Upper lobe of right lung (tissue), 1 donor: ENCODE data around the gene RHCG. TPM values are rescaled to one million over a fixed set of nuclear protein-coding genes. Genes with fewer than 3 reads are reported as not detected.

Source experiments
- ATAC-seq: fragments of 200-7000 bp; cut with Tn5 transposase; one replicate; pipeline ENCODE4 v1.9.1; 2020; ENCODE audit warnings: mild to moderate bottlenecking, moderate library complexity
- DNase-seq: peaks from one replicate; pipeline ENCODE4 v3.0.0-alpha.2; 2020
- H3K27ac ChIP-seq: fragments of 200-600 bp; one replicate; pipeline ENCODE4 v1.8.0; 2022
- H3K27me3 ChIP-seq: fragments of 200-600 bp; one replicate; pipeline ENCODE4 v1.8.0; 2022; ENCODE audit warnings: mild to moderate bottlenecking
- H3K36me3 ChIP-seq: fragments of 200-600 bp; one replicate; pipeline ENCODE4 v1.8.0; 2022
- H3K4me1 ChIP-seq: fragments of 200-600 bp; one replicate; pipeline ENCODE4 v1.8.0; 2022
- H3K4me3 ChIP-seq: fragments of 200-600 bp; one replicate; pipeline ENCODE4 v1.8.0; 2022; ENCODE audit warnings: mild to moderate bottlenecking
- H3K9me3 ChIP-seq: fragments of 200-600 bp; one replicate; pipeline ENCODE4 v1.8.0; 2022
- intact Hi-C: fragments of 100-400 bp; cut with DNase I; formaldehyde crosslinking; loops from one replicate; pipeline ENCODE4 v1.11.0; 2022
- total RNA-seq: library from RNA; stranded (reverse); fragmentation: NEBNext Ultra II Directional; extraction: Animal tissue kit (Norgen Biotek cat#: 25700); gene quantifications from one replicate; pipeline ENCODE4 v1.2.1, GENCODE V29; 2021
- TF ChIP-seq, protein P1 (sequence below): fragments of 200-600 bp; IDR thresholded peaks from one replicate; pipeline ENCODE4 v1.8.0; 2022; ENCODE audit warnings: antibody characterized with exemption
- donor health status: DM: no; HTN: yes; CAD: no; lungs with severe emphysema.

The RHCG gene
- total RNA-seq, 1 donor from 2014 or later: not detected

DNA sequence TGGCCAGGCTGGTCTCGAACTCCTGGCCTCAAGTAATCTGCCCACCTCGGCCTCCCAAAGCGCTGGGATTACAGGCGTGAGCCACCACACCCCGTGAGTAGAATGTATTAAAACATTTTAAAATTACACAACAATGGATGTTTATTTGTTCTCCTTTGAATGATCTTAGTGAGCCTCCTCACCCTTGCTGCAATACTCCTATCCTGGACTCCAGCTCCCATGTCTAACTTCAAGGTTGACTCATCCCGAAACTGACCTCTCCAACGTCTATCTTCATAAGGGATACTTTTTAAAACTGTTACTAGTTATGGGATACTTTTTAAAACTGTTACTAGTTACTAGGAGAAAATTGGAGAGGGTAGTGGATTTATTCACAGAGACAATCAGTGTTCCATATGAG, 17.8 kb upstream of the RHCG start:
- no peak for DNase-seq
- H3K36me3 ChIP-seq: no peaks in the 10 kb centered on the region
- ATAC-seq: no peak
- TF ChIP-seq, protein P1, sequence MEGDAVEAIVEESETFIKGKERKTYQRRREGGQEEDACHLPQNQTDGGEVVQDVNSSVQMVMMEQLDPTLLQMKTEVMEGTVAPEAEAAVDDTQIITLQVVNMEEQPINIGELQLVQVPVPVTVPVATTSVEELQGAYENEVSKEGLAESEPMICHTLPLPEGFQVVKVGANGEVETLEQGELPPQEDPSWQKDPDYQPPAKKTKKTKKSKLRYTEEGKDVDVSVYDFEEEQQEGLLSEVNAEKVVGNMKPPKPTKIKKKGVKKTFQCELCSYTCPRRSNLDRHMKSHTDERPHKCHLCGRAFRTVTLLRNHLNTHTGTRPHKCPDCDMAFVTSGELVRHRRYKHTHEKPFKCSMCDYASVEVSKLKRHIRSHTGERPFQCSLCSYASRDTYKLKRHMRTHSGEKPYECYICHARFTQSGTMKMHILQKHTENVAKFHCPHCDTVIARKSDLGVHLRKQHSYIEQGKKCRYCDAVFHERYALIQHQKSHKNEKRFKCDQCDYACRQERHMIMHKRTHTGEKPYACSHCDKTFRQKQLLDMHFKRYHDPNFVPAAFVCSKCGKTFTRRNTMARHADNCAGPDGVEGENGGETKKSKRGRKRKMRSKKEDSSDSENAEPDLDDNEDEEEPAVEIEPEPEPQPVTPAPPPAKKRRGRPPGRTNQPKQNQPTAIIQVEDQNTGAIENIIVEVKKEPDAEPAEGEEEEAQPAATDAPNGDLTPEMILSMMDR: no peak
- H3K27me3 ChIP-seq: peaks cover 9% of the 10 kb centered on the region
- no peak overlapping the region for H3K27ac ChIP-seq
- H3K9me3 ChIP-seq: no peaks in the 10 kb centered on the region
- intact Hi-C loops: no loop called here
- H3K4me3 ChIP-seq: no peak overlapping the region
- no peaks in the 10 kb centered on the region for H3K4me1 ChIP-seq

DNA sequence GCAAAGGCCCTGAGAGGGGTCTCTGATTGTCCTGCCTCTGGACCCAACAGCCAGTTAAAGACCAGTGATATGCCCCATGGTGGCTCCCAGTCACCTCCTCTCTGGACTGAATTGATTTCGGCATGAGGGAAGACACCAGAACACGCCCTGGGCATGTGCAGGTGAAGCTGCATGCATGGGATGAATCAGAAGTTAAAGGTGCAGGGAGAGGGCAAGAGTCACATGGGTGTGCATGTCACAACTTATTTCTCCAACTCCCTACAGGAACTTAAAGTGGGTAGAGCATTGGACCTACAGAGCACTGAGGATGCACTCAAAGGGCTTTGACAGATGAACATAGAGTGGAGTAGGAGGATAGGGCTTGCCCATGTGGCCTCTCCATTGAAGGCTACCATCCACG, 16.9 kb upstream of the RHCG start:
- no peaks in the 10 kb centered on the region for H3K36me3 ChIP-seq
- no peak overlapping the region for H3K27ac ChIP-seq
- DNase-seq: no peak
- H3K9me3 ChIP-seq: no peaks in the 10 kb centered on the region
- TF ChIP-seq, protein P1: no peak
- no peak overlapping the region for H3K4me3 ChIP-seq
- H3K4me1 ChIP-seq: no peaks in the 10 kb centered on the region
- intact Hi-C loops: no loop called here
- H3K27me3 ChIP-seq: peaks cover 9% of the 10 kb centered on the region
- no peak for ATAC-seq

DNA sequence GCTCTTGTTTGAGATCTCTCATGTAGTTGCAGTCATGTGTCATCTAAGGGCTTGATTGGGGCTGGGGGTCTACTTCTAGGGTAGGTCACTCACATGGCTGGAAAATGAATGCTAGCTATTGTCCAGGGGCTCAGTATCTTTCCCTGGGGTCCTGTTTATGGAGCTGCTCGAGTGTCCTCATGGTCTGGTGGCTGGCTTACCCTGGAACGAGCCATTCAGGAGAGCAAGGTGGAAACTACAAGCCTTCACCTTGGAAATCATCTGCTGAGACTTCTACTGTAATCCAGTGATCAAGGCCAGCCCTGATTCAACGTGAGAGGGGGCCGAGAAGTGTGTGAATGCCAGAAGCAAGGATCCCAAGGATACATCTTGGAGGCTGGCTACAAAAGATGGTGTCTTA, 16.2 kb upstream of the RHCG start:
- no peaks in the 10 kb centered on the region for H3K9me3 ChIP-seq
- TF ChIP-seq, protein P1: no peak
- no peaks in the 10 kb centered on the region for H3K4me1 ChIP-seq
- H3K4me3 ChIP-seq: no peak overlapping the region
- no peaks in the 10 kb centered on the region for H3K36me3 ChIP-seq
- DNase-seq (no peak), ATAC-seq (no peak)
- peaks cover 9% of the 10 kb centered on the region for H3K27me3 ChIP-seq
- no peak overlapping the region for H3K27ac ChIP-seq
- intact Hi-C loops: no loop called here

DNA sequence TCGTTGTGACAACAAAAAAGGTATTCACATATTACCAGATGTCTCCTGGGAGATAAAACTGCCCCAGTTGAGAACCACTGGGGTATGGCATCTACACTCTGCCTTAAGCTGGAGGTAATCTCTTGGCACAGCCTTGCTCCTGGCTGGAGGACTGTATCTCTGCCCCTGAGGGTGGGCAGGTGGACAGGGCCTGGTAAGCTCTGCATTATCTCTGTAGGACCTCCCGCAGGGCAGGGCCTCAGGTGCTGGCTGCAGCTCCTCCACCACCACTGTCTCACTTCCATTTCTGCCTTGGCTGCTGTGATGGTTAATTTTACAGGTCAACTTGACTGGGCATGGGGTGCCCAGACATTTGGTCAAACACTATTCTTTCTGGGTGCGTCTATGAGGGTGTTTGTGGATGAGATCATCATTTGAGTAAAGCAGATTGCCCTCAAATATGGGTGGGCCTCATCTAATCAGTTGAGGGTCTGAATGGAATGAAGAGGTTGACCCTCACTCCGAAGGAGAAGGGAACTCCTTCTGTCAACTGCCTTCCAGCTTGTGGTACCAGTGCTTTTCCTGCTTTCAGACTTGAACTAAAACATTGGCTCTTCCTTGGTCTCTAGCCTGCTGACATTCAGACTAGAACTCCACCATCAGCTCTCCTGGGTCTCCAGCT, 9.8 kb upstream of the RHCG start:
- DNase-seq (no peak), ATAC-seq (no peak)
- Histone ChIP-seq H3K27ac (no peak overlapping the region), H3K9me3 (no peaks in the 10 kb centered on the region), H3K27me3 (peaks cover 14% of the 10 kb centered on the region), H3K36me3 (no peaks in the 10 kb centered on the region), H3K4me1 (no peaks in the 10 kb centered on the region), H3K4me3 (no peak overlapping the region)
- intact Hi-C loops: no loop called here
- TF ChIP-seq, protein P1: no peak

DNA sequence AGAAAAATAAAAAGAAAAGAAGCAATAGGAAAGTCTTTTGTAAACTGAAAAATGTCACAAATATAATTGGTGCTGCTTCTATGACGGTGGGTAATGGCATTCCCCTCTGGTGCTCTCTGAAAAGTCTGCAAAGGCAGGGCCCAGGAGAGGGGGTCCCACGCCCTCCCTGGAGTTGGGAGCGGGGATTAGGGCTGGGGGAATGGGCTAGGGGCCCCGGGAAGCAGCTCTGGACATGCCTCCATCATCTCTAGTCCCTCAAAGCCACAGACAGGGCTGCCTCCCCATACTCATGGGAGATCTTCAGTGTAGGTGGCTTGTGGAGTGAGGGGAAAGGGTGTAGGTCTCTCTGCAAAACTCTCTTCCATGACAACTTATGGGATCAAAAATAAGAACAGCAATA, 7.8 kb upstream of the RHCG start:
- Histone ChIP-seq H3K36me3 (no peaks in the 10 kb centered on the region), H3K27me3 (peaks cover 27% of the 10 kb centered on the region), H3K27ac (no peak overlapping the region), H3K9me3 (no peaks in the 10 kb centered on the region), H3K4me3 (no peak overlapping the region), H3K4me1 (no peaks in the 10 kb centered on the region)
- no peak for DNase-seq
- intact Hi-C loops: no loop called here
- no peak for ATAC-seq
- TF ChIP-seq, protein P1: no peak
